Pancreas (tissue), 10 donors: ENCODE results near the gene CHRNA5. TPM values are rescaled to one million over a fixed set of nuclear protein-coding genes. Genes with fewer than 3 reads are reported as not detected.

ENCODE experiments used
- ATAC-seq, 4 donors: fragments of 200-7000 bp; cut with Tn5 transposase; one replicate each; pipeline versions ENCODE4 v1.8.0 to v1.9.1; 2020; ENCODE audit warnings: mild to moderate bottlenecking in 4 of 4, moderate library complexity in 4 of 4
- DNase-seq, 6 donors: peaks; one replicate each; pipeline ENCODE4 v3.0.0-alpha.2; 2020
- FAIRE-seq: peaks from 2 replicates; lab custom pipeline; 2012; peaks lifted over from hg19 to GRCh38; lab: Jason Lieb, UNC
- H3K27ac ChIP-seq, 4 donors: fragments of 200-600 bp; sonication (generic); 1 replicate in 3 of 4; 2 replicates in 1 of 4; pipeline versions ENCODE4 v1.5.0 to v1.8.0; 2020
- H3K27me3 ChIP-seq, 4 donors: fragments of 200-600 bp; one replicate each; pipeline ENCODE4 v1.8.0; 2021
- H3K36me3 ChIP-seq, 3 donors: fragments of 200-600 bp; sonication (generic) in 1 of 3; one replicate each; pipeline versions ENCODE4 v1.5.0 to v1.8.0; 2020 to 2021
- H3K4me1 ChIP-seq, 3 donors: fragments of 200-600 bp; one replicate each; pipeline ENCODE4 v1.8.0; 2021
- H3K4me3 ChIP-seq, 4 donors: fragments of 200-600 bp; sonication (generic) in 2 of 4; one replicate each; pipeline versions ENCODE4 v1.5.0 to v1.8.0; 2020 to 2021
- H3K9me3 ChIP-seq, 4 donors: fragments of 200-600 bp; one replicate each; pipeline ENCODE4 v1.8.0; 2021
- WGBS, 2 donors: extraction: QIAGEN DNeasy Blood & Tissue Kit; methylation state at CpG; one replicate each; pipeline ENCODE4 v1.1.7; 2013; 5-methylcytosine and 5-hydroxymethylcytosine counted together
- intact Hi-C, 3 donors: fragments of 100-400 bp; cut with DNase I; formaldehyde crosslinking; loops; one replicate each; pipeline versions ENCODE4 v1.11.1 to v1.14.2; 2022
- polyA plus RNA-seq, 2 donors: library from polyadenylated mRNA; stranded (reverse); fragments of 200-250 nt; gene quantifications; one replicate each; pipeline ENCODE4 v1.2.3, GENCODE V29; 2013
- total RNA-seq, 6 donors: library from RNA; stranded (reverse); fragmentation: NEBNext Ultra II Directional in 4 of 6; extraction: Animal tissue kit (Norgen Biotek cat#: 25700) in 4 of 6; gene quantifications; one replicate each; pipeline versions ENCODE4 v1.2.1 to v1.2.4, GENCODE V29; 2021 to 2023
- TF ChIP-seq, protein P1 (sequence below), 4 donors: fragments of 200-600 bp; sonication (generic) in 3 of 4; IDR thresholded peaks; one replicate each; pipeline versions ENCODE4 v1.5.0 to v1.8.0; 2021; ENCODE audit warnings: antibody characterized with exemption in 4 of 4
- donor health status: healthy with polysubstance abuse.
- donor health status: DM: no; HTN: no; CAD: no; lungs with moderate emphysema.
- donor health status: DM: no; HTN: no; CAD: no.
- donor health status: control.
- donor health status: control.
- donor health status: Bipolar disorder and iron deficiency.
- donor health status: DM: yes; HTN: yes; CAD: no.
- donor health status: DM: no; HTN: no; CAD: no.
- donor health status: DM: no; HTN: no; CAD: no.
- donor health status: DM: yes; HTN: yes; CAD: no.

The CHRNA5 gene
- total and polyA plus RNA-seq, 8 donors = 0.80 to 2.9 (median 1.8) TPM

- DNase-seq = no peak
- intact Hi-C loops = loop anchor here in 1 of 3 donors (10.0 kb wide), 1 partner anchor 141 kb away; no protein-coding TSS in a partner anchor
- Histone ChIP-seq H3K4me1 (no peaks in the 10 kb centered on the region), H3K27ac (no peak overlapping the region), H3K36me3 (no peaks in the 10 kb centered on the region), H3K27me3 (peaks cover 0 to 1% (median 0%) of the 10 kb centered on the region in 4 donors), H3K9me3 (no peaks in the 10 kb centered on the region), H3K4me3 (no peak overlapping the region)
- no peak for ATAC-seq
- TF ChIP-seq, protein P1, sequence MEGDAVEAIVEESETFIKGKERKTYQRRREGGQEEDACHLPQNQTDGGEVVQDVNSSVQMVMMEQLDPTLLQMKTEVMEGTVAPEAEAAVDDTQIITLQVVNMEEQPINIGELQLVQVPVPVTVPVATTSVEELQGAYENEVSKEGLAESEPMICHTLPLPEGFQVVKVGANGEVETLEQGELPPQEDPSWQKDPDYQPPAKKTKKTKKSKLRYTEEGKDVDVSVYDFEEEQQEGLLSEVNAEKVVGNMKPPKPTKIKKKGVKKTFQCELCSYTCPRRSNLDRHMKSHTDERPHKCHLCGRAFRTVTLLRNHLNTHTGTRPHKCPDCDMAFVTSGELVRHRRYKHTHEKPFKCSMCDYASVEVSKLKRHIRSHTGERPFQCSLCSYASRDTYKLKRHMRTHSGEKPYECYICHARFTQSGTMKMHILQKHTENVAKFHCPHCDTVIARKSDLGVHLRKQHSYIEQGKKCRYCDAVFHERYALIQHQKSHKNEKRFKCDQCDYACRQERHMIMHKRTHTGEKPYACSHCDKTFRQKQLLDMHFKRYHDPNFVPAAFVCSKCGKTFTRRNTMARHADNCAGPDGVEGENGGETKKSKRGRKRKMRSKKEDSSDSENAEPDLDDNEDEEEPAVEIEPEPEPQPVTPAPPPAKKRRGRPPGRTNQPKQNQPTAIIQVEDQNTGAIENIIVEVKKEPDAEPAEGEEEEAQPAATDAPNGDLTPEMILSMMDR (IDR thresholded peaks at IDR 0.05) = no peak
- FAIRE-seq = no peak
- 61 to 72% methylated on average over 3 of the region's 3 CpGs for WGBS, 2 donors
Observed at GRCh38 chr15:78614021-78614420, 48.7 kb downstream of the CHRNA5 start.

- peaks cover 0 to 11% (median 0%) of the 10 kb centered on the region in 4 donors for H3K27me3 ChIP-seq
- no peak for FAIRE-seq
- peaks cover 0 to 3% (median 0%) of the 10 kb centered on the region in 3 donors for H3K4me1 ChIP-seq
- no peaks in the 10 kb centered on the region for H3K36me3 ChIP-seq
- intact Hi-C loops = loop anchor here in 2 of 3 donors (5.0 to 10.0 kb wide), 3 partner anchors 92 to 140 kb away; no protein-coding TSS in a partner anchor
- no peaks in the 10 kb centered on the region for H3K9me3 ChIP-seq
- no peak for ATAC-seq
- TF ChIP-seq, protein P1 (IDR thresholded peaks at IDR 0.05) = no peak
- no peak for DNase-seq
- WGBS, 2 donors = 64 to 83% methylated on average over 3 of the region's 3 CpGs
- no peak overlapping the region for H3K27ac ChIP-seq
- H3K4me3 ChIP-seq = no peak overlapping the region
Observed at GRCh38 chr15:78615151-78615589, 49.9 kb downstream of the CHRNA5 start.

DNA sequence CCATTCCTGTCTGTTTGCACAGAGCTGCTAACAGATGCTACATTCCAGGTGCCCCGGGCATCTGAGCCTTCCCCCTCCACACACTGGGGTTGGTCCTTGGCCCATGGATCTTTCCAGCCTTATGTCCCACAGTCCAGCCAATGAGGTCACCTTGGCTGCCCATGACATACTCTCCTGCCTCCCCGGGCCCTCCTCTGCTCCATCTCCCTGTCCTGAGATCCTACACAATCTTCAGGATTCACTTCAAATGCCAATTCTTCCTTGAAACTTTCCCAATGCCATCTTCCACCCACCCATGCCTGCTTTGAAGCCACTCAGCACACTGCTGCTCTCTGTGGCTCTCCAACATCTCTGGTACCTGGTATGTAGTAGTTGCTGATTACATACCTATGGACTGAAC, 51.2 kb downstream of the CHRNA5 start:
- no peak for DNase-seq
- H3K27me3 ChIP-seq = peaks cover 0 to 11% (median 2%) of the 10 kb centered on the region in 4 donors
- TF ChIP-seq, protein P1 (IDR thresholded peaks at IDR 0.05) = no peak
- FAIRE-seq = no peak
- H3K27ac ChIP-seq = no peak overlapping the region
- H3K9me3 ChIP-seq = no peaks in the 10 kb centered on the region
- intact Hi-C loops = loop anchor here in 2 of 3 donors (5.0 to 10.0 kb wide), 3 partner anchors 91 to 138 kb away; no protein-coding TSS in a partner anchor
- ATAC-seq = no peak
- no peaks in the 10 kb centered on the region for H3K36me3 ChIP-seq
- no peak overlapping the region for H3K4me3 ChIP-seq
- H3K4me1 ChIP-seq = peaks cover 0 to 5% (median 0%) of the 10 kb centered on the region in 3 donors
- 66 to 68% methylated on average over 2 of the region's 2 CpGs for WGBS, 2 donors

- DNase-seq (no peak), FAIRE-seq (no peak), ATAC-seq (no peak)
- H3K9me3 ChIP-seq = no peaks in the 10 kb centered on the region
- H3K36me3 ChIP-seq = no peaks in the 10 kb centered on the region
- H3K4me1 ChIP-seq = peaks cover 0 to 5% (median 0%) of the 10 kb centered on the region in 3 donors
- no peak overlapping the region for H3K4me3 ChIP-seq
- WGBS, 2 donors = 59 to 72% methylated on average over 7 of the region's 7 CpGs
- TF ChIP-seq, protein P1 (IDR thresholded peaks at IDR 0.05) = no peak
- H3K27ac ChIP-seq = no peak overlapping the region
- intact Hi-C loops = loop anchor here in 2 of 3 donors (5.0 to 10.0 kb wide), 3 partner anchors 90 to 138 kb away; no protein-coding TSS in a partner anchor
- H3K27me3 ChIP-seq = peaks cover 0 to 11% (median 2%) of the 10 kb centered on the region in 4 donors
Observed at GRCh38 chr15:78617076-78617475, 51.8 kb downstream of the CHRNA5 start.

DNA sequence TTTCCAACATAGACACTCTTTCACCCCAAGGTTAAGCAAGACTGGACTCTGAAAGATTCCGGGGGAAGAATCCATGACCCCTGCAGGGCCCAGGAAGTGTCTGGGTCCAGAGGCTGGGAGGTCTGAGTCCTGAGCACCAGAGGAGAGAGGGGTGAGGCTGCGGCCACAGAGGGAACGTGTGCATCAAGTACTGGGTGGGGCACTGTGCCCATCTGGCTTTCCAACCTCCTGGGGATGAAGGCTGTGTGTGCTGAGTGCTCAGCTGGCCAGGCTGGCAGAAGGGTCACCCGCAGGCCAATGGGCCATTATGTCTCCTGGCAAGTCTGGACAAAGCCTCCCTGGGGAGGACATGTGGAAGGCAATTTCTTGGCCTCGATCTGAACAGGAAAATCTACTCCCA, 52.2 kb downstream of the CHRNA5 start:
- no peak for DNase-seq
- Histone ChIP-seq H3K4me3 (no peak overlapping the region), H3K27me3 (peaks cover 0 to 11% (median 2%) of the 10 kb centered on the region in 4 donors), H3K4me1 (peaks cover 0 to 5% (median 0%) of the 10 kb centered on the region in 3 donors), H3K36me3 (no peaks in the 10 kb centered on the region), H3K9me3 (no peaks in the 10 kb centered on the region), H3K27ac (no peak overlapping the region)
- intact Hi-C loops = loop anchor here in 2 of 3 donors (5.0 to 10.0 kb wide), 3 partner anchors 90 to 137 kb away; no protein-coding TSS in a partner anchor
- WGBS, 2 donors = 72 to 73% methylated on average over 5 of the region's 5 CpGs
- no peak for FAIRE-seq
- no peak for ATAC-seq
- TF ChIP-seq, protein P1 (IDR thresholded peaks at IDR 0.05) = no peak
